Inflammatory macrophage (primary cell): ENCODE measurements around the gene RGS9.

Experiments used
- DNase-seq, 2 donors: peaks; one replicate each; pipeline ENCODE4 v3.0.0-alpha.2; 2020 to 2022

Gene RGS9

GRCh38 chr17:65261152-65261551 lies 124.0 kb downstream of the RGS9 start:
- DNase-seq = no peak

- no peak for DNase-seq
Observed at GRCh38 chr17:65261682-65262636, 124.8 kb downstream of the RGS9 start.

- DNase-seq = no peak
Observed at GRCh38 chr17:65265276-65265675, 128.1 kb downstream of the RGS9 start.

- no peak for DNase-seq
Observed at GRCh38 chr17:65268832-65269231, 131.7 kb downstream of the RGS9 start.

DNA sequence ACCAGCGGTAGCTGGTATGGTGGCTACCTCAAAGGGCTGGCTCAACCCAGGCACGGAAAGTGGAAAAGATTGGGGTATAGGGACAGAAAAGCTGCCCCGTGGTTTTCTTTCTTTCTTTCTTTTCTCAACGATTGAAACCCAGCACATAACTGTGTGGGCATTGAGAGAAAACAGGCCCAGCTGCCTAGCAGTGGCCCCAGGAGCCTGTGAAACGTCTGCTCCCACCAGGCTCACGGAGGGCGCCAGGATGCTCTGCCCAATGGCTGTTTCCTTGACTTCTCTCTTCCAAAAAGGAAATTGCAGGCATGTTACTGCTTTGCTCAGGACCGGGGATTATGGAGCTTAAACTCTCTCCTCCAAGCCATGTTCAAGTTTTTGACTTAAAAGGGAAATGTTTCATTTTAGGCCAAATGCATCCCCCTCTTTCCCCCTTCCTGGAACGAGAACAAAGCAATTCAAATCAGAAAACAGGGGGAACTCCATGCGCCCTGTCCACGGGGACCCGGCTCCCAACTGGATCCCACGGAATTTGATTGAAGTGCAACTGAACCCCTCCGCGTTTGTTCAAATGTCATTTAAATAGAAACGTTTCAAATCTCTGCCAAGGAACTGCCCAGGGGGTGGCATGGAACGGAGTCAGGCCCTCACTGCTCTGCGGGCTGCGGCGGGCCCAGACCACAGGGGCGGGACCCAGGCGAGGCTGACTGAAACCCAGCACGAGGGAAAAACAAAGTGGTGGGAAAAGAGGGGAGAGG lies 133.5 kb downstream of the RGS9 start:
- no peak for DNase-seq

- no peak for DNase-seq
Observed at GRCh38 chr17:65271296-65271695, 134.1 kb downstream of the RGS9 start.
